Stimulated activated CD4-positive, alpha-beta T cell treated with anti-CD3 and anti-CD28 coated beads, TNF-alpha, amount 100 ng/mL, for 48 hours (primary cell): Measurements from ENCODE around the gene CCDC107.
"Not testable (repeated sequence)": the region's sequence is repeated elsewhere in the genome, so short reads cannot be mapped to it uniquely, and the experiment has no call there.

ENCODE experiments used
- DNase-seq, 3 donors: peaks; one replicate each; pipeline ENCODE4 v3.0.0-alpha.2; 2020; ENCODE audit warnings: low read depth in 3 of 3

CCDC107 gene

DNA sequence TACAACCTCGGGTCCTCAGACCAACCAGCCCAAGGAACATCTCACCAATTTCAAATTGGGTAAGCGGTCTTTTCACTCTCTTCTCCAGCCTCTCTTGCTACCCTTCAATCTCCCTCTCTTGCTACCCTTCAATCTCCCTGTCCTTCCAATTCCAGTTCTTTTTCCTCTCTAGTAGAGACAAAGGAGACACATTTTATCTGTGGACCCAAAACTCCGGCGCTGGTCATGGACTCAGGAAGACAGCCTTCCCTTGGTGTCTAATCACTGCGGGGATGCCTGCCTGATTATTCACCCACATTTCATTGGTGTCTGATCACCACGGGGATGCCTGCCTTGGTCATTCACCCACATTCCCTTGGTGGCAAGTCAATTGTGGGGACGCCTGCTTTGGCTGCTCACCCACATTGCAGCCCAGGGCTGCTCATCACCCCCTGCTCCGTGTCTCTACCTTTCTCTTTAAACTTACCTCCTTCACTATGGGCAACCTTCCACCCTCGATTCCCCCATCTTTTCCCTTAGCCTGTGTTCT lies 20.6 kb upstream of the CCDC107 start:
- DNase-seq: not testable (repeated sequence)

DNA sequence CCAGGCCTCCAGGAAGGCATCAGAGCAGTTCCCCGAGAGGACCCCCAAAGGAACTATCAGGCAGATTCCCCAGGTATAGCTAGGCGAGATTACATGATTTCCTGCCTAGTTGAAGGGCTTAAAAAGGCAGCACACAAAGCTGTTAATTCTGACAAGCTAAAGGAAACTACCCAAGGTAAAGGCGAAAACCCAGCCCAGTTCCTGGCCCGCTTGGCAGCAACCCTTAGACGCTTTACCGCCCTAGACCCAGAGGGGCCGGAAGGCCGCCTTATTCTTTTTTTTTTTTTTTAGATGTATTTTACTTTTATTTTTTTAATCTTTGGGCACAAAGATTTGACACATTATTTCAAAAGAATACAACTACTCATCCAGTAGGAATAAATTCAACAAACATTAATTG lies 19.3 kb upstream of the CCDC107 start:
- not testable (repeated sequence) for DNase-seq

- not testable (repeated sequence) for DNase-seq
These were observed 18.9 kb upstream of the CCDC107 start for GRCh38 chr9:35639225-35639624.

- no peak for DNase-seq
These were observed 18.5 kb upstream of the CCDC107 start for GRCh38 chr9:35639631-35640030.

DNA sequence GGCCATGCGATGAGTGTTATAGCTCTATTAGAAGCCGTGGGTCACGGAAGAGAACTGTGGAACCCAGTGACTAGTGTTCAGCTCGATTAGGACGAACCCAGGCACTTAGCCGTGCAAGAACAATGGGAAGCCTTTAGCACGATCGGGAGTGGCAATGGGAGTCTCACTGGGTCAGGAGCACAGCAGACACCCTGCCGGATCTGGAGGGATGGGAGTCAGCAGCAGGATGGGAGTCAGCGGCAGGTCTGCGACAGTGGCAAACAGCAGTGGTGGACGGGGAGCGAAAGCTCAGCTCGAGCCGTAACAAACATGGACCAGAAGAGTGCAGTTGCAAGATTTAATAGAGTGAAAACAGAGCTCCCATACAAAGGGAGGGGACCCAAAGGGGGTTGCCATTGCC lies 17.7 kb upstream of the CCDC107 start:
- not testable (repeated sequence) for DNase-seq

- not testable (repeated sequence) for DNase-seq
These were observed 16.6 kb upstream of the CCDC107 start for GRCh38 chr9:35641478-35641877.

- DNase-seq: no peak
These were observed 15.0 kb upstream of the CCDC107 start for GRCh38 chr9:35643046-35643445.

DNA sequence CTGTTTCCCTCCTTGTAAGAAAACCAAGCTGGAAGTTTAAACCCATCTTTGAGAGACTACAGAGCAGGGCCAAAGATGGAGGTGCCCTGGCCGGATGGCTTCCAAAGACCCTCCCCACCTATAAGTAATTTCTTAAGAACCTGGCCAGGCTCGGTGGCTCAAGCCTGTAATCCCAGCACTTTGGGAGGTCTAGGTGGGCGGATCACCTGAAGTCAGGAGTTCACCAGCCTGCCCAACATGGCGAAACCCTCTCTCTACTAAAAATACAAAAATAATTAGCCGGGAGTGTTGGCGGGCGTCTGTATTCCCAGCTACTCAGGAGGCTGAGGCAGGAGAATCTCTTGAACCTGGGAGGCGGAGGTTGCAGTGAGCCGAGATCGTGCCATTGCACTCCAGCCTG lies 12.4 kb upstream of the CCDC107 start:
- DNase-seq: not testable (repeated sequence)

DNA sequence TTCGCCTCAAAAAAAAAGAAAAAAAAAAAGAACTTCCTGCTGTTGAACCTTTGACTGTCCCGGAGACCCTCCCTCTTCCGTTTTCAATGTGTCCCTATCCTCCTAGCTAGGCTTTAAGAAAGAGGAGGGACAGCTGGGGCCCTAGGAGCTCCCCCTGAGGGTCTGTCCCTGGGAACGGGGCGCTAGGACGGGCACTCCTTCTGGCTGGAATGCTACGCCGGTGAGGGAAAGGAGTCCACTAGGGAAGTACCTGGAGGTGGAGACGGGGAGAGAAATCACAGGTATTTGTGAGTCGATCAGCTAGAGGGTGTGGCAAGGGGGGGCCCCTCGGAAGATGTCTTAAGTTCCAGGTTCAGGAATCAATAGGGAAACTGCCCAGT lies 11.9 kb upstream of the CCDC107 start:
- no peak for DNase-seq

- DNase-seq: peak; percentile 79 to 90 (median 82)
These were observed 11.4 kb upstream of the CCDC107 start for GRCh38 chr9:35646533-35647265.

- DNase-seq: peak in 1 of 3 donors; percentile 35
These were observed 8.4 kb upstream of the CCDC107 start for GRCh38 chr9:35649431-35650340.

DNA sequence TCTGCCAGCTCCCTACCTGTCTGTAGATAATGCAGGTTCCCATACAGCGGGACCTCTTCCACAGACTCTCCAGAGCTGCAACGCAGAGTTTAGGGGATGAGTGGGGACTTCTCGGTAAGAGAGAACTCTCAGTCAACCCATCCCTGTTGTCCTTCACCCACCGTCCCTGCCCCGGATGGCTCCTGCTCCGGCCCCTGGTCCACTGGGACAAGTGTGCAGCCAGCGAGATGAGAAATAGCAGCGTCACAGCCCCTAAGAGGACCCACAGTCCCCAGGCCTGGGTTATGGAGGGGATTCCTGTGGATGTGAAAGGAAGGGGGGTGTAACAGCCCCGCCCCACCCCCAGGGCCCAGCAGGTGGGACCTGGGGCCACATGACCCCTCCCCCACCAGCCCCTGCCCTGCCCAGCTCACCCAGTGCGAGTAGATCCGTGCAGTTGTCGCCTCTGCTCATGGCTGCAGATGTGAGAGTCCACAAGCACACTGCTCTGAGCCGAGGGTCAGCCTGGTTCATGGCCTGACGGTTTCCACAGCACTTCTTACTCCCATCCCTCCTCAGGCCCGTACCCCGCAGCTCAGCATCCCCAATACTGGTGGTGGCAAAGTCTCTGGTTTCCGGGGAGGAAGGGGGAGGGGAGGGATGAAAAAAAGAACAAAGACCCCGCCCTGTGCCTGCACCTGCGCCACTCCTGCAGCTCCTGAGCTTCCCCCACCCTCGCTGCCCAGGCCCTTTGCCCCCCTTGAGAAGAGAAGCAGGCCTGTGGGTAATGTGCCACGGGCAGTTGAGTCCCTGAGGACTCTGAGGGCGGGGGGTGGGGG lies 7.5 kb upstream of the CCDC107 start, which contains the start of gene SIT1:
Gene SIT1 (minus strand): TSS at position 591 of the 818 bp plus-strand sequence. CDS start 78 bp downstream, at position 513.
- DNase-seq: peak in 1 of 3 donors; percentile 48

DNA sequence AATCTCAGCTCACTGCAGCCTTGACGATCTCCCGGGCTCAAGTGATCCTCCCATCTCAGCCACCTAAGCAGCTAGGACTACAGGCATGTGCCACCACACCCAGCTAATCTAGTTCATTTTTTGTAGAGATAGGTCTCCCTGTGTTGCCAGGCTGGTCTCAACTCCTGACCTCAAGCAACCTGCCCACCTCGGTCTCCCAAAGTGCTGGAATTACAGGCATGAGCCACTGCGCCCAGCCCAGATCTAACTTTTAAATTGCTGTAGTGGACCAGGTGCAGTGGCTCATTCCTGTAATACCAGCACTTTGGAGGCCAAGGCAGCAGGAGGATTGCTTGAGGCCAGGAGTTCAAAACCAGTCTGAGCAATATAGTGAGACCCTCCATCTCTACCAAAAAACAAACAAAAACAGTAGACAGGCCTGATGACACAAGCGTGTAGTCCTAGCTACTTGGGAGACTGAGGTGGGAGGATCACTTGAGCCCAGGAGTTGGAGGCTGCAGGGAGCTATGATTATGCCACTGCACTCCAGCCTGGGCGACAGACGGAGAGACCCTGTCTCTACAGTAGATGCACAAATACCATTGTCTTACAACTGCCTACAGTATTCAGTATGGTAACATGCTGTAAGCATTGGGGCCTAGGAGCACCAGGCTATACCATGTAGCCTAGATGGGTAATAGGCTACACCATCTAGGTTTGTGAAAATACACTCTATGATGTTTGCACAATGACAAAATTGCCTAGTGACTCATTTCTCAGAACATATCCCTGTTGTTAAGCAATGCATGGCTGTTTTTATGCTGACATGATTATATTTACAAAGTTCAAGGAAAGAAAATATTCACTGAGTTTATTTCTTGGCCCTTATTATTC lies 5.9 kb upstream of the CCDC107 start:
- no peak for DNase-seq

DNA sequence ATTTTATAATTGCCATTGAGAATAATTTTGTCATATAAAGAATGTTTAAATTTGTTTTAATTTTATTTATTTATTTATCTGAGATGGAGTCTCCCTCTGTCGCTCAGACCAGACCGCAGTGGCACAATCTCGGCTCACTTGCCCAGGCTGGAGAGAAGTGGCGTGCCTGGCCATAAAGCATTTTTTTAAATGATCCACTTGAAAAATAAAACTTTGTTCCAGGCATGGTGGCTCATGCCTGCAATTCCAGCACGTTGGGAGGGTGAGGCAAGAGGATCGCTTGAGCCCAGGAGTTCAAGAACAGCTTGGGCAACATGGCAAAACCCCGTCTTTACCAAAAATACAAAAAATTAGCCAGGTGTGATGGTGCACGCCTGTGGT lies 5.3 kb upstream of the CCDC107 start:
- DNase-seq: no peak

DNA sequence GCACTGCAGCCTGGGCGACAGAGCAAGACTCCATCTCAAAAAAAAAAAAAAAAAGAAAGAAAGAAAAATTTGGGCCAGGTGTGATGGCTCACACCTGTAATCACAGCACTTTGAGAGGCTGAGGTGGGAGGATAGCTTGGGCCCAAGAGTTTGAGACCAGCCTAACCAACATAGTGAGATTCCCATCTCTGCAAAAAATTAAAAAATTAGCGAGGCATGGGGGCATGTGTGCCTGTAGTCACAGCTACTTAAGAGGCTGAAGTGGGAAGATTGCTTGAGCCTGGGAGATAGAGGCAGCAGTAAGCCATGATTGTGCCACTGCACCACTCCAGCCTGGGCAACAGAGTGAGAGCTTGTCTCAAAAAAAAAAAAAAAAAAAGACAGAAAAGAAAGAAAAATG lies 4.5 kb upstream of the CCDC107 start:
- DNase-seq: no peak

- DNase-seq: no peak
These were observed 1.7 kb upstream of the CCDC107 start for GRCh38 chr9:35656348-35656747.

DNA sequence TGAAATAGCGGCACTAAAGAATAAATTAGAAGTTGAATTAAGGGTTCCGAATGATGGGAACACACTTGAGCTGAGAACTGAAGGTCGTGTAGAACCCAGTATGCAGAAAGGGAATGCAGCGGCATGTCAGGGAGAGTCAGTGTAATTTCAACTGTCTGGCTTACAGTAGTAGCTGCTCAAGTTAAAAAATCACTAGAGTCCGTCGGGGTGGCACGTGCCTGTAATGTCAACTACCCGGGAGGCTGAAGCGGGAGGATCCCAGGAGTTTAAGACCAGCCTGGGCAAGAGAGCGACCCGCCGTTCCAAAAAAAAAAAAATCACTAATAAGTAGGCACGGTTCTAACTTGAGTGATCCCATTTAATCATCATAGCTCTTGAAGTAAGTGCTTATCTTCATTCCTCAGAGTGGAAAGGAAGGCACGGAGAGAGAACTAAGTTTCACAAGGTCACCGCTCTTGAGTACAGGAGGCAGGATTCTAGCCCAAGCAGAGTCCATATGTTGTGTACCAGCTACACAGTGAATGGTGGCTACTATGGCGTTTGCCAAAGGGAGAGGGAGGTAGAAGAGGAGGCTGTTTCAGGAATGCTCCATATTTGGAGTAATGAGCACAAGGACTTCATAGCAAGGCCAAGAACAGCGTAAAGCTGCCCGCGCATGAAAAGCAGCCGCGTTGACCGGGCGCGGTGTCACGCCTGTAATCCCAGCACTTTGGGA lies 1.1 kb upstream of the CCDC107 start:
- no peak for DNase-seq

- DNase-seq: peak; percentile 89 to 95 (median 94)
These were observed 451 bp upstream of the CCDC107 start, which contains the start of gene RMRP for GRCh38 chr9:35657546-35658136. TSS of gene RMRP (minus strand) at chr9:35658019.

- DNase-seq: no peak
These were observed 802 bp downstream of the CCDC107 start for GRCh38 chr9:35658968-35659220.

DNA sequence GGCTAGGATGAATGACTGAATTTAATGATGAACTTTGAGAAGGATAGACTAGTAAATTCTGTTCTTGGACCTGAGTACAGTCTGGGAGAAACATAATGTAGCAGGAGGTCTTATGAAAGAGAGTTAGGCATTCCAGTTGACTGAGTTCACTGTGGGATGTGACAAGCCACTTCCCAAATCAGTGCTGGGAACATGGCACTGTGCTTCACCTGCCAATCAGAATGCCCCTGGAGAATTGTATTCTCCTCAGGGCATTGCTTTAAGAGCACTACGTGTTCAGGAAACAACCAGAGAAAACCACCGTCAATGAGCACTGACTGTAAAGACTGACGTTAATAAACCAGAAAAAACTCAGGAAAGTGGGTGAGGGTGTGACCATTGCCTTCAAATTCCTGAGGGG lies 1.2 kb downstream of the CCDC107 start:
- no peak for DNase-seq
